Endodermal cell (in vitro differentiated cells): Measurements from ENCODE around the gene SLC22A14. TPM values are rescaled to one million over a fixed set of nuclear protein-coding genes. Genes with fewer than 3 reads are reported as not detected.

ENCODE experiments used
- DNase-seq: peaks from one replicate; pipeline ENCODE4 v3.0.0-alpha.2; 2017
- H3K27ac ChIP-seq: 2 replicates; pipeline ENCODE4 v1.5.1; 2013; ENCODE audit warnings: mild to moderate bottlenecking, low read depth, low read length, moderate library complexity
- H3K27me3 ChIP-seq: 2 replicates; pipeline ENCODE4 v1.6.1; 2013; ENCODE audit warnings: mild to moderate bottlenecking, low read length, moderate library complexity; ENCODE audit not compliant: insufficient read depth, control insufficient read depth, poor library complexity, severe bottlenecking
- H3K36me3 ChIP-seq: 2 replicates; pipeline ENCODE4 v1.7.0; 2013; ENCODE audit warnings: mild to moderate bottlenecking, low read length, moderate library complexity; ENCODE audit not compliant: control insufficient read depth, insufficient read depth
- H3K4me1 ChIP-seq: one replicate; pipeline ENCODE4 v1.7.0; 2013; ENCODE audit warnings: low read length; ENCODE audit not compliant: control insufficient read depth, insufficient read depth
- H3K4me3 ChIP-seq: 2 replicates; pipeline ENCODE4 v1.5.1; 2013; ENCODE audit warnings: mild to moderate bottlenecking, low read length, moderate library complexity
- H3K9ac ChIP-seq: 2 replicates; pipeline ENCODE4 v1.6.1; 2013; ENCODE audit warnings: mild to moderate bottlenecking, low read length, moderate library complexity; ENCODE audit not compliant: poor library complexity, severe bottlenecking; ENCODE audit errors: extremely low read depth
- H3K9me3 ChIP-seq: 2 replicates; pipeline ENCODE4 v1.6.1; 2013; ENCODE audit warnings: mild to moderate bottlenecking, low read length, moderate library complexity; ENCODE audit not compliant: control insufficient read depth
- H3K27ac Mint-ChIP-seq: 2 replicates; pipeline ENCODE4 v1.8.0; 2020; ENCODE audit warnings: mixed read lengths
- H3K27me3 Mint-ChIP-seq: 2 replicates; pipeline ENCODE4 v1.8.0; 2021; ENCODE audit warnings: mild to moderate bottlenecking, mixed read lengths; ENCODE audit not compliant: insufficient read depth
- H3K36me3 Mint-ChIP-seq: 2 replicates; pipeline ENCODE4 v1.8.0; 2020; ENCODE audit warnings: low read depth, mixed read lengths
- H3K4me1 Mint-ChIP-seq: 2 replicates; pipeline ENCODE4 v1.8.0; 2020; ENCODE audit warnings: mixed read lengths
- H3K4me3 Mint-ChIP-seq: 2 replicates; pipeline ENCODE4 v1.8.0; 2020; ENCODE audit warnings: mild to moderate bottlenecking, moderate library complexity, mixed read lengths
- H3K9me3 Mint-ChIP-seq: 2 replicates; pipeline ENCODE4 v1.8.0; 2020; ENCODE audit warnings: mild to moderate bottlenecking, mixed read lengths
- WGBS, 2 experiments: methylation state at CpG; one replicate each; pipeline versions ENCODE4 v1.1.5 to v1.1.7; 2013; ENCODE audit warnings: missing lambda C conversion rate in 2 of 2, mixed read lengths in 1 of 2; ENCODE audit not compliant: insufficient coverage in 1 of 2, insufficient read length in 1 of 2; 5-methylcytosine and 5-hydroxymethylcytosine counted together
- total RNA-seq, 2 donors: library from RNA; stranded (reverse); fragmentation: NEBNext Ultra II Directional in 1 of 2; extraction: Animal tissue kit (Norgen Biotek cat#: 25700) in 1 of 2; gene quantifications; 2 replicates in 1 of 2; 3 replicates in 1 of 2; pipeline ENCODE4 v1.2.1, GENCODE V29; 2021
- TF ChIP-seq, protein P1 (sequence below): fragments of 200-600 bp; sonication (generic); conservative IDR thresholded peaks from 2 replicates; pipeline ENCODE4 v1.5.0; 2021; ENCODE audit warnings: antibody characterized with exemption, mild to moderate bottlenecking

The SLC22A14 gene
- total RNA-seq, 2 donors from 2014 or later: 0.20 TPM; not detected in 1

GRCh38 chr3:38264779-38265178, 17.3 kb upstream of the SLC22A14 start:
- peaks cover 9% of the 10 kb centered on the region for H3K36me3 ChIP-seq
- no peaks in the 10 kb centered on the region for H3K4me1 ChIP-seq
- no peak overlapping the region for H3K4me3 ChIP-seq
- no peak for DNase-seq
- no peaks in the 10 kb centered on the region for H3K9me3 ChIP-seq
- H3K4me3 Mint-ChIP-seq: no peak overlapping the region
- TF ChIP-seq, protein P1, sequence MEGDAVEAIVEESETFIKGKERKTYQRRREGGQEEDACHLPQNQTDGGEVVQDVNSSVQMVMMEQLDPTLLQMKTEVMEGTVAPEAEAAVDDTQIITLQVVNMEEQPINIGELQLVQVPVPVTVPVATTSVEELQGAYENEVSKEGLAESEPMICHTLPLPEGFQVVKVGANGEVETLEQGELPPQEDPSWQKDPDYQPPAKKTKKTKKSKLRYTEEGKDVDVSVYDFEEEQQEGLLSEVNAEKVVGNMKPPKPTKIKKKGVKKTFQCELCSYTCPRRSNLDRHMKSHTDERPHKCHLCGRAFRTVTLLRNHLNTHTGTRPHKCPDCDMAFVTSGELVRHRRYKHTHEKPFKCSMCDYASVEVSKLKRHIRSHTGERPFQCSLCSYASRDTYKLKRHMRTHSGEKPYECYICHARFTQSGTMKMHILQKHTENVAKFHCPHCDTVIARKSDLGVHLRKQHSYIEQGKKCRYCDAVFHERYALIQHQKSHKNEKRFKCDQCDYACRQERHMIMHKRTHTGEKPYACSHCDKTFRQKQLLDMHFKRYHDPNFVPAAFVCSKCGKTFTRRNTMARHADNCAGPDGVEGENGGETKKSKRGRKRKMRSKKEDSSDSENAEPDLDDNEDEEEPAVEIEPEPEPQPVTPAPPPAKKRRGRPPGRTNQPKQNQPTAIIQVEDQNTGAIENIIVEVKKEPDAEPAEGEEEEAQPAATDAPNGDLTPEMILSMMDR: no peak
- 100% methylated on average over 1 of the region's 1 CpG; no CpG with 5 or more reads in 1 of the 2 experiments for WGBS, 2 experiments
- no peak overlapping the region for H3K9ac ChIP-seq
- H3K27me3 ChIP-seq: no peaks in the 10 kb centered on the region
- no peaks in the 10 kb centered on the region for H3K36me3 Mint-ChIP-seq
- H3K4me1 Mint-ChIP-seq: peaks cover 11% of the 10 kb centered on the region
- no peaks in the 10 kb centered on the region for H3K9me3 Mint-ChIP-seq
- H3K27ac Mint-ChIP-seq: no peak overlapping the region
- H3K27me3 Mint-ChIP-seq: peaks cover 3% of the 10 kb centered on the region
- H3K27ac ChIP-seq: no peak overlapping the region

DNA sequence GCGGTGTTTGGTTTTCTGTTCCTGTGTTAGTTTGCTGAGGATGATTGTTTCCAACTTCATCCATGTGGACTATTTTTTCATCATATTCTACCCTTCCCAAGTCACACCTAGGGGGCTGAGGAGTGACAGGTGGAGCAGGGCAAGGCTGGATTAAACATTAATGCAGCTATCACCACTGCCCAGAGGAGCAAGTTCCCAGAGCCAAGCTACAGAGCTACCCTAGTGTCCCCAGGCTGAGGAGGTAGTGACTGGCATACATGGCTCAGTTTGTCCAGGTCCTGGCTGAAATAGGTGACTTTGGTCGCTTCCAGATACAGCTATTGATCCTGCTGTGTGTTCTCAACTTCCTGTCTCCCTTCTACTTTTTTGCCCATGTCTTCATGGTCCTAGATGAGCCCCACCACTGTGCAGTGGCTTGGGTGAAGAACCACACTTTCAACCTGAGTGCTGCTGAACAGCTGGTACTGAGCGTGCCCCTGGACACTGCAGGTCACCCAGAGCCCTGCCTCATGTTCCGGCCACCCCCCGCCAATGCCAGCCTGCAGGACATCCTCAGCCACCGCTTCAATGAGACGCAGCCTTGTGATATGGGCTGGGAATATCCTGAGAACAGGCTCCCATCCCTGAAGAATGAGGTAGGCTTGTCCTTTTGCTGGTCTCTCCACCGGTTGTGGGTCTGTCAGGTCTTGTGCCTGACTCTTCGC, 16.3 kb upstream of the SLC22A14 start, which contains the start of gene SLC22A13:
TSS of gene SLC22A13 (plus strand) at position 209 of the 704 bp plus-strand sequence. CDS start at position 258, 49 bp downstream.
- WGBS, 2 experiments: 84 to 93% methylated on average over 4 to 8 of the region's 9 CpGs
- Histone ChIP-seq H3K27me3 (no peaks in the 10 kb centered on the region), H3K4me3 (no peak within 1 kb of the TSS), H3K27ac (no peak within 1 kb of the TSS), H3K9me3 (no peaks in the 10 kb centered on the region), H3K9ac (no peak within 1 kb of the TSS), H3K4me1 (no peaks in the 10 kb centered on the region), H3K36me3 (peaks cover 4% of the 10 kb centered on the region)
- Mint-ChIP-seq H3K27ac (no peak within 1 kb of the TSS), H3K4me3 (no peak within 1 kb of the TSS), H3K27me3 (peaks cover 3% of the 10 kb centered on the region), H3K4me1 (peaks cover 11% of the 10 kb centered on the region), H3K36me3 (no peaks in the 10 kb centered on the region), H3K9me3 (no peaks in the 10 kb centered on the region)
- TF ChIP-seq, protein P1: no peak
- DNase-seq: no peak

DNA sequence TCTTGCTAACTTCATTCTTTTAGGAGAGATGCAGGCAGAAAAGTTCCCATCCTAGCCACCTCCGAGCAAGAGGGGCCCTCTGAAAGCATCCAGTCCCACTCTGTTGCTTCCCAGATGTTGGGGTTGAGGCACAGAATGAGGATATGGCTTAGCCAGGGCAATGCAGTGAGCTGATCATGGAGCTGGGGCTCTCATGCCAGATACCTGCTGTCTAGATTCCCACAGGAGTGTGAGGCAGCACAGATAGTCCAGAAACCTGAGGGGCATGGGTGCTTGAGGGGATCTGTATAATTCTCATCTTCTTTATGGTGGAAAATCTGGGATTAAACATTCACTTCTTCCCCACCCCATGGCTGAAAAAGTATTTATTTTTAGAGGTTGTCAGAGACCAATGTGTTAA, 15.3 kb upstream of the SLC22A14 start:
- Mint-ChIP-seq H3K27ac (no peak overlapping the region), H3K4me1 (peaks cover 11% of the 10 kb centered on the region), H3K9me3 (no peaks in the 10 kb centered on the region), H3K27me3 (peaks cover 3% of the 10 kb centered on the region), H3K36me3 (no peaks in the 10 kb centered on the region), H3K4me3 (no peak overlapping the region)
- Histone ChIP-seq H3K36me3 (no peaks in the 10 kb centered on the region), H3K4me3 (no peak overlapping the region), H3K9ac (no peak overlapping the region), H3K9me3 (no peaks in the 10 kb centered on the region), H3K4me1 (no peaks in the 10 kb centered on the region), H3K27me3 (no peaks in the 10 kb centered on the region), H3K27ac (no peak overlapping the region)
- 89 to 93% methylated on average over 1 of the region's 1 CpG for WGBS, 2 experiments
- TF ChIP-seq, protein P1: no peak
- no peak for DNase-seq
